GM10266 (cell line): ENCODE results near the gene SDE2.

Source experiments
- DNase-seq: peaks from one replicate; pipeline ENCODE4 v3.0.0; 2012; ENCODE audit errors: extremely low spot score
- TF ChIP-seq, protein P1 (sequence below): IDR thresholded peaks from 2 replicates; pipeline ENCODE4 v1.5.1; 2012; ENCODE audit warnings: mild to moderate bottlenecking, low read depth; ENCODE audit not compliant: control insufficient read depth, insufficient read depth; ENCODE audit errors: missing control alignments

Gene SDE2

DNA sequence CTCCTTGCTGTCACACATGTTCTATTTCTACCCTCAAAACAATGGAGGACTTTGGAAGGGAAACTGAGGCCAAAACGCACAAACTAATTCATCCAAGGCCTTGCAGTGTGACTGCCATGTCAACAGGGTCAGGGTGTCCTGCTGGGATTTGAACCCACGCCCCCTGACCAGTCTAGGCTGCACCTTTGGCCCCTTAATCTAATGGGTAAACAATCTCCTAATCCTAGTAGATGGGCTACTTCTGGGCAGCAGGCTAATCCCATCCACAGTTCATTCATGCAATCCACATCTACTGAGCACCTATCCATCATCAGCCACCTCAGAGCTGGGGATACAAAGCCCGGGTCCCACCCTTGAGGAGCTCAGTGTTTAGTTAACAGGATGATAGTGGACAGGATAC lies 41.1 kb downstream of the SDE2 start:
- no peak for DNase-seq
- TF ChIP-seq, protein P1, sequence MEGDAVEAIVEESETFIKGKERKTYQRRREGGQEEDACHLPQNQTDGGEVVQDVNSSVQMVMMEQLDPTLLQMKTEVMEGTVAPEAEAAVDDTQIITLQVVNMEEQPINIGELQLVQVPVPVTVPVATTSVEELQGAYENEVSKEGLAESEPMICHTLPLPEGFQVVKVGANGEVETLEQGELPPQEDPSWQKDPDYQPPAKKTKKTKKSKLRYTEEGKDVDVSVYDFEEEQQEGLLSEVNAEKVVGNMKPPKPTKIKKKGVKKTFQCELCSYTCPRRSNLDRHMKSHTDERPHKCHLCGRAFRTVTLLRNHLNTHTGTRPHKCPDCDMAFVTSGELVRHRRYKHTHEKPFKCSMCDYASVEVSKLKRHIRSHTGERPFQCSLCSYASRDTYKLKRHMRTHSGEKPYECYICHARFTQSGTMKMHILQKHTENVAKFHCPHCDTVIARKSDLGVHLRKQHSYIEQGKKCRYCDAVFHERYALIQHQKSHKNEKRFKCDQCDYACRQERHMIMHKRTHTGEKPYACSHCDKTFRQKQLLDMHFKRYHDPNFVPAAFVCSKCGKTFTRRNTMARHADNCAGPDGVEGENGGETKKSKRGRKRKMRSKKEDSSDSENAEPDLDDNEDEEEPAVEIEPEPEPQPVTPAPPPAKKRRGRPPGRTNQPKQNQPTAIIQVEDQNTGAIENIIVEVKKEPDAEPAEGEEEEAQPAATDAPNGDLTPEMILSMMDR = no peak

- TF ChIP-seq, protein P1 = no peak
- DNase-seq = no peak
These were observed 44.4 kb downstream of the SDE2 start for GRCh38 chr1:225954753-225955152.

- TF ChIP-seq, protein P1 = no peak
- no peak for DNase-seq
These were observed 45.8 kb downstream of the SDE2 start for GRCh38 chr1:225953315-225953714.

- no peak for DNase-seq
- TF ChIP-seq, protein P1 = no peak
These were observed 48.1 kb downstream of the SDE2 start for GRCh38 chr1:225950905-225951497.

- TF ChIP-seq, protein P1 = no peak
These were observed 50.1 kb downstream of the SDE2 start for GRCh38 chr1:225949041-225949440.

GRCh38 chr1:225946803-225947202 lies 52.3 kb downstream of the SDE2 start:
- TF ChIP-seq, protein P1 = no peak
- DNase-seq = no peak

More at GRCh38 chr1:225949041-225949440, 50.1 kb downstream of the SDE2 start:
- no peak for DNase-seq

DNA sequence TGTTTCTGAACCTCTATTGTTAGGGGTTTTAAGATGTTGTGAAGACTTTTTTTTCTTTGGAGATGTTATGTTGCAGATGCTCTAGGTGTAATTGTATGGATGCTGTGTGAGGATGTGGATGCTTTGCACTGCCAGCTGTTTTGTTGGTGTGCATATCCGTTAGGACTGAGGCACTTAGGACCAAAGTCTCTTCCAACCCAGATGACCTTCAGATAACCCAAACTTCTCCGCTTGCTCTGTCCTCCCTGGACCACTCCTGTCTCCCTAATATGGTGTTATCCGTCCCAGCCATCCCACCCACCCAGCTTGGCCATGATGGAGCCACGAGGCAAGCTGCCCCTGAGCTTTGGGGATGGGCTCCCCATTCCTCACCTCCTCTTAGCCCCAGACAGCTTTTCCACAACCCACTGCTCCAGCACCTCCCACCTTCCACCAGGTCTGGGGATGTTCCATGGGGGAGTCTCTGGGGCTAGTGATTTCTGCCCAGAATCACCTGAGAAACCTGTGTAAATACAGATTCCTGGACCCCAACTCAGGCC lies 53.0 kb downstream of the SDE2 start:
- DNase-seq = no peak
- TF ChIP-seq, protein P1 = no peak
